ENCODE measurements around the gene ENPEP.

ENPEP gene

DNA sequence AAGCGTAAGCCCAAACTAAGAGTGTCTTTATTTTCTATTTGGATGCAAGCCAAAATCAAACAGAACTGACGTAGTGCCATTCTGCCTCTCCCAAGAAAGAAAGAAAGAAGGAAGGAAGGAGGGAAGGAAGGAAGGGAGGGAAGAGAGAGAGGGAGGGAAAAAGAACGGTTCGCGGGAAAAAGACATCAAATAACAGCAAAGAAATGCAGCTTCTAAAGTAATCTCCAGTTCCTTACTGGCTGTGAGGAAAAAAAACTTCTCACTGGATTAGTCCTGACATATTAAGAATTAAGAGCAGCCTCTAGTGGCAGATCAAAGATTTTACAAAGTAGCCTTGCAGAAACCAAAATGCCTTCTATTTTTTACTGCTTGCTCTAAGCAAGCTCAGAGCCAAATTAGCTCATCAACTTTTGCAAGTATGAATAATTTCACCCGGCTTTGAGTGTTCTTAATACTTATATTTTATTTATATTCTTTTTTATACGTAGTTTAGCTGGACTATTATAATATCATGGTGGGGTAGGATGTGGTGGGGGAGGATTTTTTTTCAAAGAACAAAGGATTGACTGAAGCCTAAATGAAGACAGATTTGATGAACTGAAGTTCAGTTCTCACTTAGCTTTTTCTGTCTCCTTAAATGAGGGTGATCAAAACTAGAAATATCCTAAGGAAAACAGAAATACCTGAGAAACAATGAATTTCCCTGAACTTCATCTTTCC is 110.3 kb downstream of the ENPEP start:
- TF ChIP-seq, protein P1, sequence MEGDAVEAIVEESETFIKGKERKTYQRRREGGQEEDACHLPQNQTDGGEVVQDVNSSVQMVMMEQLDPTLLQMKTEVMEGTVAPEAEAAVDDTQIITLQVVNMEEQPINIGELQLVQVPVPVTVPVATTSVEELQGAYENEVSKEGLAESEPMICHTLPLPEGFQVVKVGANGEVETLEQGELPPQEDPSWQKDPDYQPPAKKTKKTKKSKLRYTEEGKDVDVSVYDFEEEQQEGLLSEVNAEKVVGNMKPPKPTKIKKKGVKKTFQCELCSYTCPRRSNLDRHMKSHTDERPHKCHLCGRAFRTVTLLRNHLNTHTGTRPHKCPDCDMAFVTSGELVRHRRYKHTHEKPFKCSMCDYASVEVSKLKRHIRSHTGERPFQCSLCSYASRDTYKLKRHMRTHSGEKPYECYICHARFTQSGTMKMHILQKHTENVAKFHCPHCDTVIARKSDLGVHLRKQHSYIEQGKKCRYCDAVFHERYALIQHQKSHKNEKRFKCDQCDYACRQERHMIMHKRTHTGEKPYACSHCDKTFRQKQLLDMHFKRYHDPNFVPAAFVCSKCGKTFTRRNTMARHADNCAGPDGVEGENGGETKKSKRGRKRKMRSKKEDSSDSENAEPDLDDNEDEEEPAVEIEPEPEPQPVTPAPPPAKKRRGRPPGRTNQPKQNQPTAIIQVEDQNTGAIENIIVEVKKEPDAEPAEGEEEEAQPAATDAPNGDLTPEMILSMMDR (IDR thresholded peaks at IDR 0.05; ENCODE audit: low read length, missing control alignments) = peak; percentile 75
- DNase-seq (ENCODE audit: low read depth) = peak; percentile 76
- peak overlapping the region; percentile 19 for H3K4me3 ChIP-seq (replicated peaks; ENCODE audit: low read depth, low read length)

DNA sequence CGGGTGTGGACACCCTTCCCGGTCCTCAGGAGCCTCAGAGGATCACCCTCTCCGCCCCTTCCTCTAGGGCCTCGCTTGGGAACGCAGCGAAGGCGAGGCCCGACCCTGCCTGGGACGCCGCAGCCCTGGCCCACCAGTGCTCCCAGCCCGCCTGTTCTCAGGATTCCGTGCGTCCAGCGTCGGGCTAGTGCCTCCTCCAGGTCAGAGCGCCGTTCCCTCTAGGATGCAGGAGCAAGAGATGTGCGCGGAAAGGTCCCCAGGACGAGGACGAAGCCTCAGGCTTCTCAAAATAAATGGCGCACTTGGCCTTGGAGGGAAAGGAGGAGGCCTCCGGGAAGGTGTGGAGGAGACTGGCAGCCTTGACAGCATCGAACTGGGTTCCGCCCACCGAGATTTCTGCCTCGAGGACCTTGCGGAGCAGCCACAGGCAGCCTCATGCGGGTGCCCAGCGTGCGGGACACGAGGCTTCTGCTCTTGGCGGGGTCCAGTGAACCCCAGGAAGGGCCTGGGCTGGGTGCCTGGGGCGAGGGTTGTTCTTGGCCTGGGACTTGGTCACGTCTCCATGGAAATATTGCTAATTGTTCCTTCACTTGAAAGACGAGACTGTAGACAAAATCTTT is 111.8 kb downstream of the ENPEP start:
- TF ChIP-seq, protein P1 (IDR thresholded peaks at IDR 0.05; ENCODE audit: low read length, missing control alignments) = no peak
- no peak overlapping the region for H3K4me3 ChIP-seq (replicated peaks; ENCODE audit: low read depth, low read length)
- no peak for DNase-seq (ENCODE audit: low read depth)

DNA sequence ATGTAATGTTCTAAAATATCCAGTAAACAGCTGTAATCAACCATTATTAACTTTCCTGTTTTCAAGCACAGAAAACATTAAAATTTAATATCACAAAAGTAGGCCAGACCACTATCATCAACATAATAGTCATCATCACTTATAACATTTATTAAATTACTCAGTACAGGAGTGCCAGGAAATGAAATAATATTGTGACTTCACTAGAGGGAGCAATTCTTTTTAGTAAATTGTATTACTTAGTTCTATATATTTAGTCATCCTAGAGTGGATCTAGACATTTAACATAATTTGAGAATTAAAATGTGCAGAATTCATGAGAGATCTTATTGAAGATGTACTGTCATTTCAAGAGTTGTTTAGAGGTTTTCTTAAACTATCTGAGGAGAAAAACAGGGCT is 113.3 kb downstream of the ENPEP start:
- peak; percentile 19 for DNase-seq (ENCODE audit: low read depth)
- TF ChIP-seq, protein P1 (IDR thresholded peaks at IDR 0.05; ENCODE audit: low read length, missing control alignments) = peak; percentile 31
- H3K4me3 ChIP-seq (replicated peaks; ENCODE audit: low read depth, low read length) = no peak overlapping the region

DNA sequence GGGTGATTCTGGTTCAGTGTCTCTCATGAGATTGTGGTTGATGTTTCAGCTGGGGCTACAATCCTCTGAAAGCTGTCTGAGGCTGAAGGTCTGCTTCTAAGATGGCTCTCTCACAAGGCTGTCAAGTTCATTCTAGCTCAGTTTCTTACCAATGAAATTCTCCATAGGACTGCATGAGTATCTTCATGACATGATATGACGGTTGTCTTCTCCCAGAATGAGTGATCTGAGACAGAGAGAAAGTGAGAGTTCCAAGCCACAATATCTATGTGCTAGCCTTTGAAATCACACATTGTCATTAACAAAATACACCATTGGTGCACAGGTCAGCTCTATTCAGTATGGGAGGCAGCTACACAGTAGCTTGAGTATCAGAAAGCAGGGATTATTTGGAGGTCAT is 119.6 kb downstream of the ENPEP start:
- TF ChIP-seq, protein P1 (IDR thresholded peaks at IDR 0.05; ENCODE audit: low read length, missing control alignments) = no peak
- no peak overlapping the region for H3K4me3 ChIP-seq (replicated peaks; ENCODE audit: low read depth, low read length)
- no peak for DNase-seq (ENCODE audit: low read depth)

DNA sequence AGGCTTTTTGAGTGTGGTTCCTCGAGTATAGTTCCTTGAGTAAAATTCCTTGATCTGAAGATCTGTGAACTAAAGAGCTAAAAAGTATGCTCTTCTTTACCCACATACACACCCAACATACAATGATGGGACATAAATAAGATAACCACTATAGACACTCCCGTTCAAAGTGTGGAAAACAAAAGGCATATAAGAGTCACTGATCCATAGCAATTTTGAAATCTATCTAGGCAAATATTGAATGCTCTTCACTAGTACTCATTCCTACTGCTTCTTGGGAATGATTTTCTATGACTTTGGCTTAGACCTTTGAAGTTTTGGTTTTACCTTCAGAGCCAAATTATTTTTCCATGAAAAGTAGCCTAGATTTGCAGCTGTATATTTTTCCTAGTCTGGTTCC is 120.5 kb downstream of the ENPEP start:
- no peak overlapping the region for H3K4me3 ChIP-seq (replicated peaks; ENCODE audit: low read depth, low read length)
- TF ChIP-seq, protein P1 (IDR thresholded peaks at IDR 0.05; ENCODE audit: low read length, missing control alignments) = no peak
- no peak for DNase-seq (ENCODE audit: low read depth)

DNA sequence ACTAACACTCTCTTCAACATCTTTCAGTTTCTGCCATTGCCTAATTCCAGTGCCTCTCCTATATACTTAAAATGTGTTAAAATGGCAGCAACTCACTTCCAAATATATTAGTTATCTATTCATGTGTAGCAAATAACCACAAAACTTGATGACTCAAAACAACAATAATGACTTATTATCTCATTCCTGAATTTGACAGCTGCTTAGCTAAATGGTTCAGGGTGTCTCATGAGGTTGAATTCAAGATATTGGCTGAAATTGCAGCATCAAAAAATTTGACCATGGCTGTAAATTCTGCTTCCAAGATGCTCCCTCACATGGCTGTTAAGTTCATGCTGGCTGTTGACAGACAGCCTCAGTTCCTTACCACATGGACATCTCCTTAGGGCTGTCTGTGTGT is 121.6 kb downstream of the ENPEP start:
- DNase-seq (ENCODE audit: low read depth) = no peak
- TF ChIP-seq, protein P1 (IDR thresholded peaks at IDR 0.05; ENCODE audit: low read length, missing control alignments) = no peak
- H3K4me3 ChIP-seq (replicated peaks; ENCODE audit: low read depth, low read length) = no peak overlapping the region

DNA sequence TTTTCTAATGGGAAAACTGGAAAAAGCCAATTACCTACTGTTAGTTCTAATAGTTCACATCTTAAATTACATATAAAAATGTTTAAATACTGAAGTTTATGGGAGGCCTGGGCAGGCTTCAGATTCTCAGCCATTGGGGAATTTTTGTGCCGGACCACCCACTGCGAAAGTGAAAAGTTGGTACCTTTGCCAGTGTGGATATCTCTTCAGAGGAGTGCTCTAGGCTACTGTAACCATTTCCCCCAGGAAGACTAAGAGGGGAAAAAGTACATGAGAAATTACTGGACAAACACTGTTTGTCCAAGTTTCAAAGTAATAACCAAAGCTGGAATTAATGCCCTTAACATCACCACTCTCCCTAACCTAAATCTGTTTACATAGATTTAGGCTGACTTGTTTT is 126.1 kb downstream of the ENPEP start:
- no peak for DNase-seq (ENCODE audit: low read depth)
- TF ChIP-seq, protein P1 (IDR thresholded peaks at IDR 0.05; ENCODE audit: low read length, missing control alignments) = no peak
- no peak overlapping the region for H3K4me3 ChIP-seq (replicated peaks; ENCODE audit: low read depth, low read length)

Data from fibroblast of pulmonary artery (primary cell).